GM19455 (cell line): ENCODE results near the gene SH3GLB2.
"Not testable (repeated sequence)": the region's sequence is repeated elsewhere in the genome, so short reads cannot be mapped to it uniquely, and the experiment has no call there.

Experiments used
- ATAC-seq: cut with Tn5 transposase; IDR thresholded peaks from one replicate; pipeline ENCODE4 v1.9.1; 2021; ENCODE audit not compliant: unreplicated experiment

SH3GLB2 gene

DNA sequence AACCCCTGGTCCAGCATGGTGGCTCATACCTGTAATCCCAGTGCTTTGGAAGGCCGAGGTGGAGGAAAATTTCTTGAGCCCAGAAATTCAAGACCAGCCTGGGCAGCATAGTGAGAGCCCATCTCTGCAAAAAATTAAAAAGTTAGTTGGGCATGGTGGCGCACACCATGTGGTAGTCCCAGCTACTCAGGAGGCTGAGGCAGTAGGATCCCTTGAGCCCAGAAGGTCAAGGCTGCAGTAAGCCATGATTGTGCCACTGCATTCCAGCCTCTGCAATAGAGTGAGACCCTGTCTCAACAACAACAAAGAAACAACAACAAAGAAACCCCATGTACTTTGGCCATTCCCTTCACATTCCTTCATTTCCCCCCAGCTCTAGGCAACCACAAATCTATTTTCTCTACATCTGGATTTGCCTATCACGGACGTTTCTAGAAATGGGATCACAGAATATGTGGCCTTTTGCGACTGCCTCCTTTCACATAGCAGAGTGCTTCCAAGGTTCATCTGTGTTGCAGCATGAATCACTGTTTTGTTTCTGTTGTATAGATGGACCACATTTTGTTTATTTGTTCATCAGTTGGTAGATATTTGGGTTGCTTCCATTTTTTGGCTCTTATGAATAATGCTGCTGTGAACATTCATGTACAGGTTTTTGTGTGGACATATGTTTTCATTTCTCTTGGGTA is 26.2 kb upstream of the SH3GLB2 start:
- ATAC-seq: no peak

DNA sequence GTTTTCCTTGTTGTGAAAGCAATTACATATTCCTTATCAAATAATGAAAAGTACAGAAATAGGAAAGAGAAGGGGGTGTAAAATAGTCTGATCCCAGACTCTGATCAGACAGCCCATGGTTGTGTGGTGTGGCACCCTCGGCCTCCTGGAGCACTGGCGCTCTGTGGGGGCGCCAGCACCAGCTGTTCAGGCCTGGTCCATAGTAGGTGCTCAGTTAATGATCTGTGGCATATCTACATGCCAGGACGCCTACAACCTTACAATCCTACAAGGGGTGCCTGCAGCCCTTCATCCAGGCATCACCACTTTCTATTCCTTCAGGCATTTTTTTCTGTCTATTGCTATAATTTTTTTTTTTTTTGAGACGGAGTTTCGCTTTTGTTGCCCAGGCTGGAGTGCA is 24.9 kb upstream of the SH3GLB2 start:
- ATAC-seq: no peak

- ATAC-seq: no peak
Measured at GRCh38 chr9:129052592-129052991, 24.5 kb upstream of the SH3GLB2 start.

DNA sequence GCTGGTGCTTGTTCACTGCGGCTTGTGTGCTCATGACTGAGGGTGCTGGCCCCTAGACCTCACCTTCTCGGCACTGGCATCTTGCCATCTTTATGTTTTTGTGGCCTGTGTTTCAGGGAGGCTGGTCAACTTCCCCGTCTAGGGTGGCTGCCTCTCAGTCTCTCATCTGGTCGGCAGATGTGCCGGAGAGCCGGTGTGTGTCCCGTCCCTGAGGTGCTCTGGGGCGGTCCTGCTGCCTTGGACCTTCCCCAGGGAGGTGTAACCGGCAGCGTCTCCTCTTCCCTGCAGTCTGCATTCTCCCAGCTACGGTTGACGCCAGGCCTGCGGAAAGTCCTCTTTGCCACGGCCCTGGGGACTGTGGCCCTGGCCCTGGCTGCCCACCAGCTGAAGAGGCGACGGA is 13.9 kb upstream of the SH3GLB2 start:
- no peak for ATAC-seq

- no peak for ATAC-seq
Measured at GRCh38 chr9:129040113-129040643, 12.0 kb upstream of the SH3GLB2 start.

DNA sequence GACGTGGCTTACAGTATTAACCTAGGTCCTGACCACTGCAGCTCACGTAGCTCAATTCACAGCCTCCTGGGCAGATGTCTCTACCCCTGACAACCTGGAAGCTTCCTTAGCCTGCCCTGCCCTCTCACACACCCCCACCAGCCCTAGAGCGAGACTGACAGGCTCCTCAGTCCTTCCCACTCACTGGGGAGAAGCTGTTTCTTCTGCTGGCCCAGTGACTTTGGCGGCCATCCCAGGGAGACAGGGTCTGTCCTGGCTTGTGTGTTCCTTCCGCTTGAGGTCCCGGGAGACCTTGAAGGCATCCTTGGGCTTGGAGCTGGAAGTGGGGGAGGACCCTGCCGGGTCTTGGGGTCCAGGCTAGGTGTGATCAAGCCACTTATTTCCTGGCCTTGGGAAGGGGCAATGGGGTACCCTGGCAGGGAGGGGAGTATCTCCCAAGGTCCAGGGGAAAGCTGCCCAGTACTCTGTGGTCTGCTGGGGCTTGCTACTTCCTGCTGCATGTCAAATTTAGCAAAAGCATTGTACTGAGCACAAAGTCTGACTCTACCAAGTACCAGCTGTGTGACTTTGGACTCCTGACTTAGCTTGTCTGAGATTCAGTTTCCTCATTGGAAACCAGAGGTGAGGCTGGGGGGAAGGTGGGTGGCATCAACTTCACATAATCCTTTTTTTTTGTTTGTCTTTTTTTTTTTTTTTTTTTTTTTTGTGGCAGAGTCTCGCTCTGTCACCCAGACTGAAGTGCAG is 10.2 kb upstream of the SH3GLB2 start:
- no peak for ATAC-seq

DNA sequence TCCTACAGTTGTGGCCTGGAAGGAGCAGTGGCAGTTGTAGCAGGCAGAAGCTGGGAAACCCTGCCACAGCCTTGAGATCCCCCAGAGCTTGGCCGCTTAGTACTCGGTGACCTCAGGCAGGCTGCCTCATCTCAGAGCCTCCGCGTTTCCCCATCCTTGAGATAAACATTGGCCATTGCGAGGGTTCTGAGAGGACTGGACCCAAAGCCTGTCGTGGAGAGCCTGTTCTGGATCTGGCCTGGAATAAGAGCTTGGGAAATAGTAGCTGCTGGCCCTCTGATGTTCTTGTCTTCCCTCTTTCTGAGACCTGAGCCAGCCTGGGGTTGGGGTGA is 9.6 kb upstream of the SH3GLB2 start:
- ATAC-seq: no peak

DNA sequence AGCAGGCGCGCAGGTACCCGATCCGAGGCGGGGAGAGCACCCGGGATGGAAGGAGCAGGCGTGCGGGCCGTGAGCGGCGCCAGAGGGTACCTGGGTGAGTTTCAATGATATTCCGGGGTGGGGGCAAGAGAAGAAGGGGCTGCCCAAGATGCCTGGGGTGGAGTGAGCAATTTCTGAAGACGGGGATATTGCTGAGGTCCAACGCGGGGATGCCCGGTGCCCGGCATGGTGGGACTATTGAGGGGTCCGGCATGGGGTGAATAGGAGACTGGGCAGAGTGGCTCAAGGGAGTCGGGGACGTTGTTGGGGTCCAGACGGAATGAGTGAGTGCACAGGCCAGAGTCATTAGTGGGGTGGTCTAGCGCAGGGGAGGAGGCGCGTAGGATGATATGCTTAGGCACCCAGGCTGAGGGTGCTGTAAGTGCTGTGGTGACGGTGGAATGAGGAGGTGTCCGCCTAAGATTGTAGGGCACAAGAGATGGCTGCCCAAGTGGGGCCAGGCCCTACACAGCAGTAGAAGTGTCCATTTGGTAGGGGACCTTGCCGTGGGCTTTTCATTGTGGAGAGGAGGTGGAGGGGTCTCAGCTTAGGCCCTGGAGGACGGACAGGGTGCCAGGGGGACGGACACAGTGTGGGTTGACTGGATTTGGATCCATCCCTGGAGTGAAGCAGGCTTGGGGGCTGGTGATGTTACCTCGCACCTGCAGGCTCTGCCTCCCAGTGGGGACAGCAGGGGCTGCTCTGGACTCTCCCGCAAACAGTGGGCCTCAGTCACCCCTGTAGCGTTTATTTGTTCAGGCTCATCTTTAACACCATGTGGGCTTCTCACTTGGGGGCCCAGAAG is 9.0 kb upstream of the SH3GLB2 start:
- no peak for ATAC-seq

DNA sequence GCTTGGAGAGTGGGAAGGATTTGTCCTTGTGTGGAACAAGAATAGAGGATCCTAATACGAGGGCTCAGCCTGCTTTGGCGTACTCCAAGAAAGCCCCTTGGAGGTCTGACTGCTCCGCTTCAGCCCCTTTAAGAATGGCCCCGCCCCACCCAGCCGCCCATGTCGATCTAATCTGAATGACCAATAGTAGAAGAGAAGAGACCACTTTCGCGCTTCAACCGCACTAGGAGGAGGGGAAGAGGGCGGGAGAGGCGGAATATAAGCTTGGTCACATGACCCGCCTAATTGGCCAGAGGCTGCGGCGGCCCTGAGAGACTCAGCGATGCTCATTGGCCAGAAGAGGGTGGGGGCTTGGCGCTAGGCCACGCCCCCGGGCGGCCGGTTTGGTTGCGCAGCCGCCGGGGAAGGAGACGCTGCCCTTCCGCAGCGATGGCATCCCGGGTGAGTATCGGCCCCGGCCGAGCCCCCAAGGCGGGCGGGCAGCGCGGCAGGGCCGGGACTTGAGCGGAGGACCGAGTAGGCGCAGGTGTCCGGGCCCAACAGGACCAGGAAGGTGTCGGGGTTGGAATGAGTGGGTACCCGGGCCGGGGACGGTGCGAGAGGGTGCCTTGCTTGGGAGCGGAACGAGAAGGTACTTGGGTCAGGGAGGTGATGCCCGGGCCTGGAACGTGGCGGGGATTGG is 8.3 kb upstream of the SH3GLB2 start, which contains the start of gene MIGA2:
MIGA2 (plus strand) TSS at position 386 of the 682 bp plus-strand sequence. CDS start 3,969 bp downstream, outside the sequence.
- peak; percentile 96 for ATAC-seq

DNA sequence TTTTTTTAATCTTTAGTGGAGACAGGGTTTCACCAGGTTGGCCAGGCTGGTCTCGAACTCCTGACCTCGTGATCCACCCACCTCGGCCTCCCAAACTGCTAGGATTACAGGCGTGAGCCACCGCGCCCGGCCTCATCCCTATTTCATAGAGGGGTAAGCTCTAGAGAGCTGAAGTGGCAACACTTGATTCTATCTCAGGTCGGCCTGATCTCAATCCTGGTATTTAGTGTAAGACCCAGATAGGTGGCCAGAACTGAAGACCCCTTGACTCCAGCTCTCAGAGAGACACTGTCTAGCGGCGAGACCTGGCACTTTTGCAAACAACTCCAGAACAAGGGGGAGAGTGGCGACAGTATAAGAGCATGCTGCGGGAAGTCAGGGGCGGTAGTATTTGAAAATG is 7.7 kb upstream of the SH3GLB2 start:
- ATAC-seq: not testable (repeated sequence)

DNA sequence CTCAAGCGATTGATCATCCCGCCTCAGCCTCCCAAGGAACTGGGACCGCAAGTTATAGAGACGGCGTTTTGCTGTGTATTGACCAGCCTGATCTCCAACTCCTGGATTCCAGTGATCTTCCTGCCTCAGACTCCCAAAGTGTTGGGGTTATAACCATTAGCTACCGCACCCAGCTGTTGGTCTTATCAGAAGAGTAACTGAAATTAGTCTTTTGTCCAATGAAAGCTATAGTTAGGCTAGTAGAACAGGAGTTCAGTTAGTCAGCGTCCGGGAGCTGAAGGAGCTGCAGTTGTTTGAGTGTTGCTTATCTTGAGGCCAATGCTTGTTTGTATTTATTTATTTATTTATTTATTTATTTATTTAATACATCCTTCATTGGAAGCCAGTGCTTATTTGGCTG is 5.1 kb upstream of the SH3GLB2 start:
- no peak for ATAC-seq

GRCh38 chr9:129032541-129033159 is 4.5 kb upstream of the SH3GLB2 start:
- ATAC-seq: no peak

DNA sequence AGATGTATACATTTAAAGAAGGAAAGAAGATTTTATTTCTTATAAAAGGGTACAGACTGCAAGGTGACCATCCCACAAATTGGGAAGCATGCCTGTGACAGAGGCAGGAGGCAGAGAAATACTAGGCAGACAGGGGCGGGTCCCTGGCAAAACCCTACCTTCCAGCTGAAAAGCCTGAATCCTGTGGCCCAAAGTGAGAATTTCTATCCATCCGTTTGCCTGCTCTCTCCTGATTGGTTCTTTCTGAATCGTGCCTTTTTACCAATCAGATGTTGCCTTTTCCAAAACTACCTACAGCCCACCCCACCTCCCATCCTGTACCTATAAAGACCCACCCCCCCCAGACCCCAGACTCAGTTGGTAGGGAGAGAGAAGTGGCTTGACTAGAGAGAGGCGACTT is 3.4 kb upstream of the SH3GLB2 start:
- ATAC-seq: no peak

DNA sequence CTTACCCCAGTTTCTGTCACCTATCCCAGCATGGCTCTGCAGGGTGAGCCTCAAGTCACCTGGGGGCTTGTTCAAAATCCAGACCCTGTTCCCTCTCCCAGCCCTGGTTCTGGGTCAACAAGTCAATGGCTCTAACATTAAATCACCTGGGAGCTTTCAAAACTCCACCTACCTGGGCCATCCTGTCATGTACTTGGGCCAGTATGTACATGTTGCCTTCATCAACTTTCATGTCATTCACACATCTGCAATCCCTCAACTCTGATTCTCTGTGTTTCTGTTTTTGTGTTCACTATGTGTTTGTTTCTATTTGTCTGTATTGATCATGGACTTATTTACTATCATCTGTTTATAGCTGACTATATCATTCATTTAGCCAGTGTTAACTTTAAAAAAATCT is 2.1 kb upstream of the SH3GLB2 start:
- no peak for ATAC-seq

DNA sequence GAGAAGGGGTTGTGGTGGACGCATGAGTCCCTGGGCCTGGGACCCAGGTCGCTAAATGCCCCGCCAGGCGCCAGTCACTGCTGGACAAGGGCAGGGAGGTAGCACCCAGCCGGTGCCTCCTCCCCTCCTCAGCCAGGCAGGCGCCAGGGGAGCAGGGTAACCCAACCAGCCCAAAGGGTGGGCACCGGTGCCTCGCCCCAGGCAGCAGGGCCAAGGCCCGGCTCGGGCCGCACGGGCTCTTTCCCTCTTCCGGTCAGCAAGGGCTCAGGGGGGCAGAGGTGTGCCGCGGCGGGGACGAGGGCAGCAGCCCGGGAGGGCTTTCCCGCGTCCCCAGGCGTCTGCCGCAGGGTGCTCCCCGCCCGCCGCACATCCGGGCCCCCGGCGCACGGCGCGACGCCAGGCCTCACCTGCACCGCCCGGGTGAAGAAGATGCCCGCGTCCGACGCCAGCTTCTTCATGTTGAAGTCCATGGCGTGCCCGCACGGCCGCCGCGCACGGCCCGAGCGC is 393 bp downstream of the SH3GLB2 start:
- ATAC-seq: peak; percentile 47

DNA sequence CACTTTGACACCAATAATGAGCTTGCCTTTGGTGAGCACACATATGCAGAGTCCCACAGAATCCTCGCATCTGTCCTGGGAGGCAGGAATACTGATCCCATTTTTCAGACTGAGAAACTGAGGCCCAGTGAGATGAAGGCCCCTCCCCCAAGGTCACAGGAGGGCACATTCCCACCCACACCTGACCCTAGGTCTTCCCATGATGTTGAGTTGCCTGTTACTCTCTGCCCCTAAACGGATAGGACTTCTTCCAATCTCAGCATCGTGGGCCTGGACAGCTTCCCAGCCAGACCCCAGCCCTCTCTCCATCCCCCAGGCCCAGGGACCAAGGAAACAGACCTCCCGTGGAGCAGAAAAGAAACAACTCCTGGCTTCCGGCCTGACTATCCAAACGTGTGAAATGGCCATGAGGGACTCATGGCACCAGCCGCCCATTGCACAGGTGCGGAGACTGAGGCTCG is 877 bp downstream of the SH3GLB2 start:
- peak; percentile 19 for ATAC-seq

- ATAC-seq: no peak
Measured at GRCh38 chr9:129026442-129027223, 1.5 kb downstream of the SH3GLB2 start.

- ATAC-seq: no peak
Measured at GRCh38 chr9:129023908-129024233, 4.3 kb downstream of the SH3GLB2 start.

DNA sequence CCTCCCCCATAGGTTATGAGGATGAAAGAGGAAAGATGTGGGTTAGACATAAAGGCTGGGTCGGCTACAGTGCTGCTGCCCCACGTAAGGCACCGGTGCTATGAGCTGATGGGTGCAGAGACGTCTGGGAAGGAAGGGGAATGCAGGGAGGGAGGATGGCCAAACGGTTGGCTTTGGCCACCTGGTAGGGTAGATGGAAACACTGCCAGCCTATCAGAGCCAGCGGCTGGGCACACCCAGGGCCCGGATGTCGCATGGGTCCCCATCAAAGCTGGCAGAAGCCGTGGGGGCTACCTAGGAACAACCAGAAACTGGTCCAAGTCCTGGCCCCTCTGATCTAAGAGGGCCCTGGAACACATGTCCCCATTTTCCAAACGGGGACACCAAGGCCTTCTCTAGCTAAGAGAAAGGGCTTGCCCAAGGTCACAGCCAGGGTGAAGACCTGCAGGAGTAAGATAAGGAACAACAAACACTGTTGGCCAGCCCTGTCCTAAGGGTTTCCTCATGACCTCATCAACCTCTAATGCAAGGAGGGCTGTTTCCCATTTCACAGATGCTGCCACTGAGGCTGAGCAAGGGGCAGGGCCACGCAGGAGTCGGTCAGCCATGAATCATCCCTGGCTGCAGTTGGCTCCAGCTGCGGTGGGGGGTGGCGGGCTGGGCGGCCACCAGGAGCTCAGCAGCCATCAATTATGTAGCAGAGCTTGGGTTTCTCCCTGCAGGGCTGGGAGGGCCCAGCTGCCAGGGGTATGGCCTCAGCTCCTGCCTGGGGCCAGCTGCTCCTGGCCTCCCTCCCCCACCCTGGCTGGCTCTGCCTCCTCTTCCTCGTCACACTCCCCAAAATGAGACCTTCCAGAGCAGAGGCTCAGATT is 4.9 kb downstream of the SH3GLB2 start:
- ATAC-seq: no peak
